Measurements from ENCODE around the gene GSDMA.

Gene GSDMA

DNA sequence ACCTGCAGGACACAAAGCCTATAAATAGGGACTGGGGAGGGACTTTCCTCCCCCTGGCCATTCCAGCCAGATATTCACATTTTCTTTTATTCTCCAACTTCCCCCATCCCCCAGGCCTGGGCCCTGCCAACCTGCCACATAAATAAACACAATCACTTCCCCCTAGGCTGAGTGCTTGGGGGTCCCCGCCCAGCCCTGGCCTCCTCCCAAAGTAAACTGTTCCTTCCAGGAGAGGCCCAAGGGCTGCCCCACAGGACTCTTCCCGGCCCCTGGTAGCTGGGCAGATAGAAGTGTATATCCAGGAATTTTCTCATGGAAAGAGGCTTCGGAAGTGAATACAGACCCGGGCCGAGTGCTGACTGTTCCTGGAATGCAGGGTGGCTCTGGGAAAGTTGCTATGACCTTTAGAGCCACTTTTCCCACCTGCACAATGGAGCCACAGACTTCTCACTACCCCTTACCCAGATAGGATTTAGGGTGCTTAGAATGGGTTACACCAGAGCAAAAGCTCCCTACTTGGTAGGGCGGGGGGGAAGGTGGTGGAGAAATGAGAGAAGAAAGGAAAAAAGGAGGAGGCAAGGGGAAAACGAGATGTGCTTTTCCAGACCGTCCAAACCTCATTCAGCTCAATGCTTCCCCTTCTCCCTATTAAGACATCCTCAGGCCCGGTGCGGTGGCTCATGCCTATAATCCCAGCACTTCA lies 60.9 kb downstream of the GSDMA start:
- no peak overlapping the region for H3K4me3 ChIP-seq (ENCODE audit: low read depth, low read length)
- no peak for TF ChIP-seq CTCF (conservative IDR thresholded peaks at IDR 0.05; ENCODE audit: low read depth, low read length)
- DNase-seq (ENCODE audit: low read depth) = no peak

- DNase-seq (ENCODE audit: low read depth) = peak; percentile 78
These were observed 62.1 kb downstream of the GSDMA start for GRCh38 chr17:40024901-40025300.

GRCh38 chr17:40025559-40025958 lies 62.8 kb downstream of the GSDMA start:
- DNase-seq (ENCODE audit: low read depth) = peak; percentile 15
- no peak for TF ChIP-seq CTCF (conservative IDR thresholded peaks at IDR 0.05; ENCODE audit: low read depth, low read length)
- H3K4me3 ChIP-seq (ENCODE audit: low read depth, low read length) = no peak overlapping the region

More at GRCh38 chr17:40024901-40025300, 62.1 kb downstream of the GSDMA start:
- H3K4me3 ChIP-seq (ENCODE audit: low read depth, low read length) = no peak overlapping the region
- no peak for TF ChIP-seq CTCF (conservative IDR thresholded peaks at IDR 0.05; ENCODE audit: low read depth, low read length)

DNA sequence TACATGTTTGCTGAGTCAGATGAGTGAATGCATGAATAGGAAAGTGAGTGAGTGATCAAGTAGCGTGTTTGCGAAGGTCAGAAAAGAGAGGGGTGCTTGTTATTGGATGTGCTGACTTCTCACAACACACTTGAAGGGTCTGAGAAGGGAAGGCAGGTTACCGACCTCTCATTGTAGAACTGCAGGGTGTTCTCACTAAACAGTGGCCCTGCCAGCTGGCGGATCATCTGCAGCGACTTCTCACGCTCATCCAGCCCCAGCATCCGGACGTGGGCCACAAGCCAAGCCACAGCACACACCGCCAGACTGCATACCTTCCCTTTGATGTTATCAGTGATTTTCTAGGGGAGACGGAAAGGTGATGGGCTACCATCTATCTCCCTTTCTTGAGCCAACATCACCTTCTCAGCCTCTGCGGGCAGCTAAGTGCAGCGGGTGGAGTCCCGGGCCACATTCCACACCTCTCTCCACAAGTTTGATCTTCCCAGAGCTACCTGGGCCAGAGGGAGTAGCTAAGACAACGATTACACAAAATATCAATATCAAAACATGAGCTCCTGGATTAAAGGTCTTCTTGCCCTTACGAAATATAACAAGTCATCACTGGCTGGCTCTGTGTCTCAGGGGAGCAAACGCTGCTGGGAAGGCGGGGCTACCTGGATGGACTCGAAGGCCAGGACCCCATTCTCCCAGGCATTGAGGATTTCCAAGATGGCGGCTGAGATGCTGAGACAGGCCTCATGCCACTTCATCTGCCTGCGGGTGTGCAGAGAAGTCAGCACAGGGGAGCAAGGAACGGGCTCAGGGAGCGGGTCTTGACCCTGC lies 63.4 kb downstream of the GSDMA start:
- peak; percentile 66 for DNase-seq (ENCODE audit: low read depth)
- TF ChIP-seq CTCF (conservative IDR thresholded peaks at IDR 0.05; ENCODE audit: low read depth, low read length) = no peak
- no peak overlapping the region for H3K4me3 ChIP-seq (ENCODE audit: low read depth, low read length)

GRCh38 chr17:40026816-40027613 lies 64.2 kb downstream of the GSDMA start:
- TF ChIP-seq CTCF (conservative IDR thresholded peaks at IDR 0.05; ENCODE audit: low read depth, low read length) = peak; percentile 88
- peak; percentile 88 for DNase-seq (ENCODE audit: low read depth)
- no peak overlapping the region for H3K4me3 ChIP-seq (ENCODE audit: low read depth, low read length)
